ENCODE results near the gene CAPZA2. TPM values are rescaled to one million over a fixed set of nuclear protein-coding genes. Genes with fewer than 3 reads are reported as not detected.

CAPZA2 gene
- polyA plus RNA-seq, 1 donor = 125 TPM

GRCh38 chr7:116854132-116854531, 8.3 kb upstream of the CAPZA2 start:
- DNase-seq = no peak
- WGBS (ENCODE audit: insufficient coverage, low lambda C conversion rate) = 100% methylated on average over 1 of the region's 1 CpG
- Histone ChIP-seq H3K4me1 (ENCODE audit: control insufficient read depth, insufficient read depth, low read length) (peaks cover 4% of the 10 kb centered on the region), H3K27ac (ENCODE audit: low read length) (no peak overlapping the region), H3K36me3 (ENCODE audit: control insufficient read depth, insufficient read depth, low read length) (no peaks in the 10 kb centered on the region), H3K27me3 (ENCODE audit: control insufficient read depth, insufficient read depth, low read length) (no peaks in the 10 kb centered on the region), H3K9me3 (ENCODE audit: control insufficient read depth, low read depth, low read length) (no peaks in the 10 kb centered on the region), H3K4me3 (ENCODE audit: low read length) (no peak overlapping the region)

GRCh38 chr7:116857052-116857451, 5.3 kb upstream of the CAPZA2 start:
- H3K9me3 ChIP-seq (ENCODE audit: control insufficient read depth, low read depth, low read length) = no peaks in the 10 kb centered on the region
- H3K27me3 ChIP-seq (ENCODE audit: control insufficient read depth, insufficient read depth, low read length) = no peaks in the 10 kb centered on the region
- no CpG with 5 or more reads among the region's 2 CpGs for WGBS (ENCODE audit: insufficient coverage, low lambda C conversion rate)
- H3K4me3 ChIP-seq (ENCODE audit: low read length) = no peak overlapping the region
- no peak for DNase-seq
- no peak overlapping the region for H3K27ac ChIP-seq (ENCODE audit: low read length)
- H3K36me3 ChIP-seq (ENCODE audit: control insufficient read depth, insufficient read depth, low read length) = no peaks in the 10 kb centered on the region
- peaks cover 4% of the 10 kb centered on the region for H3K4me1 ChIP-seq (ENCODE audit: control insufficient read depth, insufficient read depth, low read length)

- H3K27me3 ChIP-seq (ENCODE audit: control insufficient read depth, insufficient read depth, low read length) = no peaks in the 10 kb centered on the region
- H3K36me3 ChIP-seq (ENCODE audit: control insufficient read depth, insufficient read depth, low read length) = no peaks in the 10 kb centered on the region
- no peak overlapping the region for H3K27ac ChIP-seq (ENCODE audit: low read length)
- WGBS (ENCODE audit: insufficient coverage, low lambda C conversion rate) = 100% methylated on average over 1 of the region's 1 CpG
- peaks cover 4% of the 10 kb centered on the region for H3K4me1 ChIP-seq (ENCODE audit: control insufficient read depth, insufficient read depth, low read length)
- no peak overlapping the region for H3K4me3 ChIP-seq (ENCODE audit: low read length)
- no peaks in the 10 kb centered on the region for H3K9me3 ChIP-seq (ENCODE audit: control insufficient read depth, low read depth, low read length)
- no peak for DNase-seq
These were observed 3.1 kb upstream of the CAPZA2 start for GRCh38 chr7:116859323-116859722.

GRCh38 chr7:116861717-116862116, 670 bp upstream of the CAPZA2 start:
- no peaks in the 10 kb centered on the region for H3K9me3 ChIP-seq (ENCODE audit: control insufficient read depth, low read depth, low read length)
- no peak overlapping the region for H3K4me3 ChIP-seq (ENCODE audit: low read length)
- no peaks in the 10 kb centered on the region for H3K36me3 ChIP-seq (ENCODE audit: control insufficient read depth, insufficient read depth, low read length)
- H3K27ac ChIP-seq (ENCODE audit: low read length) = no peak overlapping the region
- H3K27me3 ChIP-seq (ENCODE audit: control insufficient read depth, insufficient read depth, low read length) = no peaks in the 10 kb centered on the region
- DNase-seq = no peak
- H3K4me1 ChIP-seq (ENCODE audit: control insufficient read depth, insufficient read depth, low read length) = peaks cover 4% of the 10 kb centered on the region
- no CpG with 5 or more reads among the region's 4 CpGs for WGBS (ENCODE audit: insufficient coverage, low lambda C conversion rate)

- Histone ChIP-seq H3K4me1 (ENCODE audit: control insufficient read depth, insufficient read depth, low read length) (peaks cover 4% of the 10 kb centered on the region), H3K36me3 (ENCODE audit: control insufficient read depth, insufficient read depth, low read length) (no peaks in the 10 kb centered on the region), H3K9me3 (ENCODE audit: control insufficient read depth, low read depth, low read length) (no peaks in the 10 kb centered on the region), H3K27me3 (ENCODE audit: control insufficient read depth, insufficient read depth, low read length) (no peaks in the 10 kb centered on the region), H3K27ac (ENCODE audit: low read length) (peak overlapping the region; percentile 97), H3K4me3 (ENCODE audit: low read length) (peak overlapping the region; percentile 83)
- 0% methylated on average over 3 of the region's 33 CpGs for WGBS (ENCODE audit: insufficient coverage, low lambda C conversion rate)
- DNase-seq = peak; percentile 15 to 76
These were observed 724 bp downstream of the CAPZA2 start for GRCh38 chr7:116862951-116863670.

GRCh38 chr7:116863936-116864500, 1.6 kb downstream of the CAPZA2 start:
- Histone ChIP-seq H3K27ac (ENCODE audit: low read length) (peak overlapping the region; percentile 97), H3K36me3 (ENCODE audit: control insufficient read depth, insufficient read depth, low read length) (no peaks in the 10 kb centered on the region), H3K4me1 (ENCODE audit: control insufficient read depth, insufficient read depth, low read length) (peaks cover 4% of the 10 kb centered on the region), H3K27me3 (ENCODE audit: control insufficient read depth, insufficient read depth, low read length) (no peaks in the 10 kb centered on the region), H3K9me3 (ENCODE audit: control insufficient read depth, low read depth, low read length) (no peaks in the 10 kb centered on the region), H3K4me3 (ENCODE audit: low read length) (peak overlapping the region; percentile 83)
- DNase-seq = peak in 1 of 2 donors; percentile 10
- 4% methylated on average over 5 of the region's 9 CpGs for WGBS (ENCODE audit: insufficient coverage, low lambda C conversion rate)

GRCh38 chr7:116871061-116871700, 8.8 kb downstream of the CAPZA2 start:
- DNase-seq = no peak
- Histone ChIP-seq H3K9me3 (ENCODE audit: control insufficient read depth, low read depth, low read length) (no peaks in the 10 kb centered on the region), H3K27ac (ENCODE audit: low read length) (no peak overlapping the region), H3K36me3 (ENCODE audit: control insufficient read depth, insufficient read depth, low read length) (peaks cover 5% of the 10 kb centered on the region), H3K27me3 (ENCODE audit: control insufficient read depth, insufficient read depth, low read length) (no peaks in the 10 kb centered on the region), H3K4me3 (ENCODE audit: low read length) (no peak overlapping the region), H3K4me1 (ENCODE audit: control insufficient read depth, insufficient read depth, low read length) (peaks cover 5% of the 10 kb centered on the region)
- 67% methylated on average over 2 of the region's 6 CpGs for WGBS (ENCODE audit: insufficient coverage, low lambda C conversion rate)

GRCh38 chr7:116872026-116872425, 9.6 kb downstream of the CAPZA2 start:
- peaks cover 14% of the 10 kb centered on the region for H3K4me1 ChIP-seq (ENCODE audit: control insufficient read depth, insufficient read depth, low read length)
- H3K36me3 ChIP-seq (ENCODE audit: control insufficient read depth, insufficient read depth, low read length) = peaks cover 5% of the 10 kb centered on the region
- no peak overlapping the region for H3K27ac ChIP-seq (ENCODE audit: low read length)
- 29% methylated on average over 1 of the region's 1 CpG for WGBS (ENCODE audit: insufficient coverage, low lambda C conversion rate)
- no peak overlapping the region for H3K4me3 ChIP-seq (ENCODE audit: low read length)
- DNase-seq = no peak
- no peaks in the 10 kb centered on the region for H3K9me3 ChIP-seq (ENCODE audit: control insufficient read depth, low read depth, low read length)
- no peaks in the 10 kb centered on the region for H3K27me3 ChIP-seq (ENCODE audit: control insufficient read depth, insufficient read depth, low read length)

GRCh38 chr7:116873619-116874018, 11.2 kb downstream of the CAPZA2 start:
- no CpG with 5 or more reads among the region's 1 CpG for WGBS (ENCODE audit: insufficient coverage, low lambda C conversion rate)
- H3K4me3 ChIP-seq (ENCODE audit: low read length) = no peak overlapping the region
- H3K4me1 ChIP-seq (ENCODE audit: control insufficient read depth, insufficient read depth, low read length) = peaks cover 21% of the 10 kb centered on the region
- H3K36me3 ChIP-seq (ENCODE audit: control insufficient read depth, insufficient read depth, low read length) = peaks cover 5% of the 10 kb centered on the region
- DNase-seq = no peak
- H3K27me3 ChIP-seq (ENCODE audit: control insufficient read depth, insufficient read depth, low read length) = no peaks in the 10 kb centered on the region
- H3K9me3 ChIP-seq (ENCODE audit: control insufficient read depth, low read depth, low read length) = no peaks in the 10 kb centered on the region
- H3K27ac ChIP-seq (ENCODE audit: low read length) = no peak overlapping the region

- Histone ChIP-seq H3K4me1 (ENCODE audit: control insufficient read depth, insufficient read depth, low read length) (peaks cover 21% of the 10 kb centered on the region), H3K4me3 (ENCODE audit: low read length) (no peak overlapping the region), H3K27me3 (ENCODE audit: control insufficient read depth, insufficient read depth, low read length) (no peaks in the 10 kb centered on the region), H3K9me3 (ENCODE audit: control insufficient read depth, low read depth, low read length) (no peaks in the 10 kb centered on the region), H3K27ac (ENCODE audit: low read length) (peak overlapping the region; percentile 27), H3K36me3 (ENCODE audit: control insufficient read depth, insufficient read depth, low read length) (peaks cover 5% of the 10 kb centered on the region)
- WGBS (ENCODE audit: insufficient coverage, low lambda C conversion rate) = 30% methylated on average over 2 of the region's 8 CpGs
- peak; percentile 16 to 62 for DNase-seq
These were observed 14.5 kb downstream of the CAPZA2 start for GRCh38 chr7:116876664-116877442.

Data from large intestine (tissue), 3 donors.